ENCODE results near the gene SV2C.

- TF ChIP-seq NFRKB (IDR thresholded peaks at IDR 0.05): no peak
- TF ChIP-seq FOXK2 (IDR thresholded peaks at IDR 0.05): no peak
- TF ChIP-seq FOXM1 (IDR thresholded peaks at IDR 0.05; ENCODE audit: borderline replicate concordance): no peak
These were observed 90.9 kb downstream of the SV2C start for GRCh38 chr5:76174101-76174500.

All from HEK293T (cell line).